HCT116 (cell line): ENCODE results near the gene EPHX1. TPM values are rescaled to one million over a fixed set of nuclear protein-coding genes. Genes with fewer than 3 reads are reported as not detected.

Experiments
- ATAC-seq: fragments of 200-7000 bp; cut with Tn5 transposase; 2 replicates; pipeline ENCODE4 v1.9.1; 2020; ENCODE audit warnings: mild to moderate bottlenecking, moderate library complexity
- BruUV-seq: library from RNA; stranded (reverse); fragments of 400-500 nt; replicated peaks from 2 replicates; lab custom pipeline; 2021; lab: Mats Ljungman, UMichigan
- CTCF ChIA-PET: fragments of 300-600 bp; sonication (Branson Sonifier 250); formaldehyde crosslinking; loops from one replicate; lab custom pipeline; 2021; ENCODE audit warnings: antibody characterized with exemption; lab: Charles Lee
- POLR2A ChIA-PET: fragments of 300-600, 350-600 bp; sonication (Branson Sonifier 250); formaldehyde crosslinking; loops from one replicate; lab custom pipeline; 2021; ENCODE audit warnings: antibody characterized with exemption; lab: Charles Lee
- RAD21 ChIA-PET, 2 experiments: fragments of 300-600 bp; sonication (Branson Sonifier 250); formaldehyde crosslinking; loops; one replicate each; lab custom pipeline; 2023; ENCODE audit warnings: low total read pairs in 2 of 2; ENCODE audit not compliant: uncharacterized antibody in 2 of 2, unreplicated experiment in 2 of 2, low non-redundant PET in 1 of 2; lab: Charles Lee
- DNase-seq: peaks from one replicate; pipeline ENCODE4 v3.0.0-alpha.2; 2010; ENCODE audit warnings: low read depth, low spot score
- H2AFZ ChIP-seq: fragments of 200-600 bp; shearing (Covaris generic), sonication (generic); 2 replicates; pipeline ENCODE4 v1.6.1; 2017; ENCODE audit warnings: low read depth, mixed run types, mixed read lengths, antibody characterized with exemption, low read length; ENCODE audit not compliant: poor library complexity, severe bottlenecking
- H3K27ac ChIP-seq: 2 replicates; pipeline ENCODE4 v1.5.1; 2012; ENCODE audit warnings: low read depth, low read length
- H3K27me3 ChIP-seq: fragments of 200-600 bp; sonication (generic); 2 replicates; pipeline ENCODE4 v1.6.1; 2016; ENCODE audit warnings: mixed run types, low read length, mixed read lengths; ENCODE audit not compliant: insufficient read depth
- H3K36me3 ChIP-seq, 2 experiments: fragments of 200-500 bp in 1 of 2; fragments of 200-600 bp in 1 of 2; sonication (Bioruptor generic) in 1 of 2; sonication (generic) in 1 of 2; 2 replicates each; pipeline versions ENCODE4 v1.5.1 to v1.6.1; 2014 to 2016; ENCODE audit warnings: low read length in 2 of 2, inconsistent platforms in 1 of 2, mixed read lengths in 1 of 2, mixed run types in 1 of 2; ENCODE audit not compliant: insufficient read depth in 2 of 2, control insufficient read depth in 1 of 2
- H3K4me1 ChIP-seq, 2 experiments: fragments of 200-600 bp in 1 of 2; sonication (generic) in 1 of 2; 2 replicates each; pipeline versions ENCODE4 v1.5.1 to v1.6.1; 2012 to 2017; ENCODE audit warnings: low read length in 2 of 2, inconsistent platforms in 1 of 2, mild to moderate bottlenecking in 1 of 2, mixed read lengths in 1 of 2, mixed run types in 1 of 2, moderate library complexity in 1 of 2; ENCODE audit not compliant: insufficient read depth in 2 of 2, control insufficient read depth in 1 of 2
- H3K4me2 ChIP-seq: fragments of 200-600 bp; sonication (generic); 2 replicates; pipeline ENCODE4 v1.6.1; 2017; ENCODE audit warnings: mixed run types, low read length, mixed read lengths
- H3K4me3 ChIP-seq, 2 experiments: fragments of 200-600 bp in 1 of 2; sonication (generic) in 1 of 2; replicated peaks in 1 of 2; 2 replicates each; pipeline ENCODE4 v1.5.1; 2011 to 2016; ENCODE audit warnings: low read length in 2 of 2, control low read depth in 1 of 2, low read depth in 1 of 2, mild to moderate bottlenecking in 1 of 2, mixed read lengths in 1 of 2, mixed run types in 1 of 2
- H3K79me2 ChIP-seq: fragments of 200-600 bp; sonication (generic); 2 replicates; pipeline ENCODE4 v1.6.1; 2017; ENCODE audit warnings: mild to moderate bottlenecking, mixed run types, low read length, moderate library complexity, mixed read lengths; ENCODE audit not compliant: insufficient read depth
- H3K9ac ChIP-seq: fragments of 200-600 bp; sonication (generic); 2 replicates; pipeline ENCODE4 v1.6.1; 2016; ENCODE audit warnings: low read length, mixed read lengths
- H3K9me2 ChIP-seq: fragments of 200-600 bp; sonication (generic), shearing (Covaris generic); 2 replicates; pipeline ENCODE4 v1.6.1; 2017; ENCODE audit warnings: mixed run types, mild to moderate bottlenecking, moderate library complexity; ENCODE audit not compliant: insufficient read depth
- H3K9me3 ChIP-seq, 2 experiments: fragments of 200-500 bp in 1 of 2; fragments of 200-600 bp in 1 of 2; sonication (Bioruptor generic) in 1 of 2; sonication (generic) in 1 of 2; 2 replicates each; pipeline ENCODE4 v1.6.1; 2014 to 2017; ENCODE audit warnings: low read length in 2 of 2, mixed read lengths in 2 of 2, inconsistent platforms in 1 of 2, low read depth in 1 of 2, mild to moderate bottlenecking in 1 of 2, mixed run types in 1 of 2, moderate library complexity in 1 of 2; ENCODE audit not compliant: control insufficient read depth in 1 of 2, insufficient read depth in 1 of 2
- H4K20me1 ChIP-seq: fragments of 200-600 bp; sonication (generic), shearing (Covaris generic); 2 replicates; pipeline ENCODE4 v1.6.1; 2017; ENCODE audit warnings: mixed run types, mild to moderate bottlenecking, moderate library complexity; ENCODE audit not compliant: insufficient read depth
- CBX3 ChIP-seq: IDR thresholded peaks from 2 replicates; pipeline ENCODE4 v1.6.1; 2012; ENCODE audit warnings: low read depth
- EGR1 ChIP-seq: IDR thresholded peaks from 2 replicates; pipeline ENCODE4 v1.6.1; 2012; ENCODE audit warnings: low read depth
- EZH2 ChIP-seq: fragments of 200-600 bp; sonication (generic); IDR thresholded peaks from 2 replicates; pipeline ENCODE4 v1.6.1; 2017; ENCODE audit warnings: antibody characterized with exemption, mixed run types
- EZH2phosphoT487 ChIP-seq: fragments of 200-600 bp; IDR thresholded peaks from 2 replicates; pipeline ENCODE4 v1.6.1; 2018; ENCODE audit warnings: antibody characterized with exemption, borderline replicate concordance
- POLR2AphosphoS5 ChIP-seq: IDR thresholded peaks from 2 replicates; pipeline ENCODE4 v1.6.1; 2011; ENCODE audit warnings: mild to moderate bottlenecking, low read depth, low read length, moderate library complexity
- RAD21 ChIP-seq: IDR thresholded peaks from 2 replicates; pipeline ENCODE4 v1.6.1; 2012; ENCODE audit warnings: low read depth, mild to moderate bottlenecking
- SIN3A ChIP-seq: IDR thresholded peaks from 2 replicates; pipeline ENCODE4 v1.6.1; 2012; ENCODE audit warnings: low read depth
- SRF ChIP-seq: IDR thresholded peaks from 2 replicates; pipeline ENCODE4 v1.6.1; 2012; ENCODE audit warnings: low read depth
- YY1 ChIP-seq: IDR thresholded peaks from 2 replicates; pipeline ENCODE4 v1.6.1; 2011; ENCODE audit warnings: low read length, low read depth, moderate library complexity, mild to moderate bottlenecking; ENCODE audit not compliant: insufficient replicate concordance; ENCODE audit errors: extremely low read depth
- ZFX ChIP-seq: fragments of 450-650 bp; IDR thresholded peaks from 2 replicates; pipeline ENCODE4 v1.6.1; 2017
- intact Hi-C: fragments of 100-400 bp; cut with micrococcal nuclease; formaldehyde crosslinking; loops from 2 replicates; pipeline ENCODE4 v1.10.0; 2022
- total RNA-seq: library from RNA; stranded (reverse); gene quantifications from one replicate; pipeline ENCODE4 v1.2.1, GENCODE V29; 2021; ENCODE audit not compliant: unreplicated experiment
- TF ChIP-seq, protein P1 (sequence below): IDR thresholded peaks from 2 replicates; pipeline ENCODE4 v1.6.1; 2012
- TF ChIP-seq, protein P2 (sequence below), 3 experiments: fragments of 200-600 bp in 1 of 3; sonication (generic) in 1 of 3; IDR thresholded peaks in 2 of 3; conservative IDR thresholded peaks in 1 of 3; 2 replicates each; pipeline ENCODE4 v1.5.1; 2012 to 2017; ENCODE audit warnings: low read depth in 2 of 3, low read length in 2 of 3, antibody characterized with exemption in 1 of 3, borderline replicate concordance in 1 of 3, control low read depth in 1 of 3, mild to moderate bottlenecking in 1 of 3, mixed read lengths in 1 of 3, mixed run types in 1 of 3, moderate library complexity in 1 of 3; ENCODE audit not compliant: insufficient read depth in 1 of 3
- TF ChIP-seq, protein P3 (sequence below): IDR thresholded peaks from 2 replicates; pipeline ENCODE4 v1.6.1; 2012

The EPHX1 gene
- total RNA-seq, 1 experiment from 2014 or later = 44.6 TPM

DNA sequence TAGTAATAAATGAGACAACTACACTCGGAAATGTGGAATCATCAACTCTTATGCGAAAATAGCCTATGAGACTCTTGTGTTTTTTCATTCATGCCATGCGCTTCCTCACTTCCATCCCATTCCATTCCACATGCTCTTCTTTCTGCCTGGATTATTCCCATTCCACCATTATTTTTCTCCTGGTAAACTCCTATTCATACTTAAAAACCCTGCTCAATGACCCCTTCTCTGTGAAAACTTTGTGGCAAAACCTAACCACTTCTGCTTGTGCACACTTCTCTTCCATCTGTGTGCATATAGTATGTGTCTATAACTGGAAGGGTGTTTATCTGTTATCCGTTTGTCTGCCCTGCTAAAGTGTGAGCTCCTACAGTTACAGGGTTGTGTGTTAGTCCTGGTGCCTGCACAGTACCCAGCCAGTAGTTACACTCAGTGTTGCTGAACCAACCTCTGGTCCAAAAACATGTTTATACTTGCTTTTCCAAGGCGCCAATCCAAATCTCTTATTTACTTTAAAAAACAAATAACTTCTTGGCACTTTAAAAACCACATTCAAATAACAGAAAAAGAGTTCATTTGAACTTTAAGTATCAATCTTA, 10.7 kb downstream of the EPHX1 start:
- POLR2A ChIA-PET = no interaction called here
- Histone ChIP-seq H3K27ac (no peak overlapping the region), H3K4me2 (no peak overlapping the region)

More for the DNA sequence above, 10.7 kb downstream of the EPHX1 start:
- no TSS peak for BruUV-seq
- ChIA-PET CTCF (no interaction called here), RAD21 (no interaction called here)
- Histone ChIP-seq H4K20me1 (no peaks in the 10 kb centered on the region), H3K9me3 (no peaks in the 10 kb centered on the region), H3K36me3 (no peaks in the 10 kb centered on the region), H3K9ac (no peak overlapping the region), H3K79me2 (no peaks in the 10 kb centered on the region), H3K4me3 (no peak overlapping the region), H3K4me1 (peaks cover 23% of the 10 kb centered on the region in 2 experiments), H3K27me3 (no peaks in the 10 kb centered on the region), H2AFZ (no peak overlapping the region), H3K9me2 (no peaks in the 10 kb centered on the region)
- DNase-seq (no peak), ATAC-seq (no peak)
- no peak for TF ChIP-seq POLR2AphosphoS5
- TF ChIP-seq EGR1 = no peak
- TF ChIP-seq ZFX = no peak
- no peak for TF ChIP-seq RAD21
- TF ChIP-seq CBX3 = no peak
- TF ChIP-seq, protein P1, sequence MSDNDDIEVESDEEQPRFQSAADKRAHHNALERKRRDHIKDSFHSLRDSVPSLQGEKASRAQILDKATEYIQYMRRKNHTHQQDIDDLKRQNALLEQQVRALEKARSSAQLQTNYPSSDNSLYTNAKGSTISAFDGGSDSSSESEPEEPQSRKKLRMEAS = no peak
- no peak for TF ChIP-seq EZH2phosphoT487
- TF ChIP-seq EZH2 = no peak
- TF ChIP-seq, protein P2, sequence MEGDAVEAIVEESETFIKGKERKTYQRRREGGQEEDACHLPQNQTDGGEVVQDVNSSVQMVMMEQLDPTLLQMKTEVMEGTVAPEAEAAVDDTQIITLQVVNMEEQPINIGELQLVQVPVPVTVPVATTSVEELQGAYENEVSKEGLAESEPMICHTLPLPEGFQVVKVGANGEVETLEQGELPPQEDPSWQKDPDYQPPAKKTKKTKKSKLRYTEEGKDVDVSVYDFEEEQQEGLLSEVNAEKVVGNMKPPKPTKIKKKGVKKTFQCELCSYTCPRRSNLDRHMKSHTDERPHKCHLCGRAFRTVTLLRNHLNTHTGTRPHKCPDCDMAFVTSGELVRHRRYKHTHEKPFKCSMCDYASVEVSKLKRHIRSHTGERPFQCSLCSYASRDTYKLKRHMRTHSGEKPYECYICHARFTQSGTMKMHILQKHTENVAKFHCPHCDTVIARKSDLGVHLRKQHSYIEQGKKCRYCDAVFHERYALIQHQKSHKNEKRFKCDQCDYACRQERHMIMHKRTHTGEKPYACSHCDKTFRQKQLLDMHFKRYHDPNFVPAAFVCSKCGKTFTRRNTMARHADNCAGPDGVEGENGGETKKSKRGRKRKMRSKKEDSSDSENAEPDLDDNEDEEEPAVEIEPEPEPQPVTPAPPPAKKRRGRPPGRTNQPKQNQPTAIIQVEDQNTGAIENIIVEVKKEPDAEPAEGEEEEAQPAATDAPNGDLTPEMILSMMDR (IDR thresholded peaks at IDR 0.05 in 2 of 3, conservative IDR thresholded peaks at IDR 0.05 in 1 of 3; ENCODE audit: borderline replicate concordance in 1 of 3, insufficient read depth in 1 of 3, low read depth in 2 of 3, low read length in 2 of 3) = no peak
- TF ChIP-seq SRF = no peak
- TF ChIP-seq YY1 = no peak
- no peak for TF ChIP-seq SIN3A
- TF ChIP-seq, protein P3, sequence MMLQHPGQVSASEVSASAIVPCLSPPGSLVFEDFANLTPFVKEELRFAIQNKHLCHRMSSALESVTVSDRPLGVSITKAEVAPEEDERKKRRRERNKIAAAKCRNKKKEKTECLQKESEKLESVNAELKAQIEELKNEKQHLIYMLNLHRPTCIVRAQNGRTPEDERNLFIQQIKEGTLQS = no peak
- intact Hi-C loops = no loop called here
